ENCODE measurements around the gene PARD3B. TPM values are rescaled to one million over a fixed set of nuclear protein-coding genes. Genes with fewer than 3 reads are reported as not detected.
A peak's percentile ranks its signal among the peaks of the same experiment; 100 is the strongest.

PARD3B gene
- total and polyA plus RNA-seq, 5 donors from 2014 or later, result 0.03 to 0.68 (median 0.08) TPM; not detected in 1

DNA sequence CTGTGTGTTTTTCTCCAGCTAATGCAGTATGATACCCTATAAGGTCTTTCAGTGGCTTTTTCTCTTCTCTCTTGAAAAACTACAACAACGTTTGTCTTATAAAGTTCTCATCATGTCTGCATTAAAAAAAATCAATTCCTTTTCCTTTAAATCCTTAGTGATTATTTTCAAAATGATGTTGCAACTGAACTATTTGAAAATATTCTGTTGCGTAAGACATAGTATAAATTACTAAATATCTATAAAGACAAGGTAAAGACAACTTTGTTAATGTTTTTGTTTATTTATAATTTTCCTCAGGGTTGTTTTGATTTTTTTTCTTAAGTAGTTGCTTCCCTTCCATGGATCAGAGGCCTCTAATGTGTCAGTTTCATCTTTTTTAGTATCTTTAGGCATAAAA lies 21.2 kb downstream of the PARD3B start:
- peaks cover 5% of the 10 kb centered on the region for H3K27me3 Mint-ChIP-seq
- Histone ChIP-seq H3K9me3 (ENCODE audit: control insufficient read depth in 2 of 2, low read length in 2 of 2) (no peaks in the 10 kb centered on the region), H3K27me3 (ENCODE audit: control insufficient read depth, insufficient read depth, low read length) (no peaks in the 10 kb centered on the region), H3K27ac (ENCODE audit: insufficient read depth, low read length, poor library complexity, severe bottlenecking) (no peak overlapping the region), H3K4me1 (ENCODE audit: control insufficient read depth, insufficient read depth, low read length, poor library complexity, severe bottlenecking) (no peaks in the 10 kb centered on the region), H3K4me3 (ENCODE audit: low read depth, low read length) (no peak overlapping the region), H3K36me3 (ENCODE audit: control insufficient read depth, insufficient read depth, low read length) (no peaks in the 10 kb centered on the region)
- no peaks in the 10 kb centered on the region for H3K36me3 Mint-ChIP-seq
- DNase-seq (no peak), ATAC-seq (ENCODE audit: low read depth in 2 of 2) (no peak)
- H3K4me3 Mint-ChIP-seq, result no peak overlapping the region
- no peak overlapping the region for H3K27ac Mint-ChIP-seq
- no peaks in the 10 kb centered on the region for H3K4me1 Mint-ChIP-seq
- no peaks in the 10 kb centered on the region for H3K9me3 Mint-ChIP-seq

DNA sequence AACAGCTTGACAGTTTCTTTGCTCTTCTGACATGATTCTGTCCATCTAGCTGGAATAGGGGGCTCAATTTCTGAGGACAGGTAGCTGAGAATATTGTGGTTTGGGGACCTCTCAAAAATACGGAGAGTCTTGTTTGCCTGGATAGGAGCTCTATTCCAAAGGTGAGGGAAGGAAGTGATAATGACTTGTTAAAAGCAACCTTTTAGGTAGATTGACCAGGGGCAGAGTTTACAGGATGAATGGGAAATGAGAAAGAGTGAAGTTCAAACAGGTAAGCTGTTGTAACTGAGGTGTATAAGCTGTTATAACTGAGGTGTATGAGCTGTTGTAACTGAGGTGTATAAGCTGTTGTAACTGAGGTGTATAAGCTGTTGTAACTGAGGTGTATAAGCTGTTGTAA lies 25.1 kb downstream of the PARD3B start:
- Mint-ChIP-seq H3K9me3 (peaks cover 0 to 2% (median 0%) of the 10 kb centered on the region in 7 donors), H3K27ac (no peak overlapping the region), H3K4me1 (no peaks in the 10 kb centered on the region), H3K36me3 (no peaks in the 10 kb centered on the region), H3K27me3 (peaks cover 9% of the 10 kb centered on the region), H3K4me3 (no peak overlapping the region)
- H3K27me3 ChIP-seq (ENCODE audit: control insufficient read depth, insufficient read depth, low read length), result no peaks in the 10 kb centered on the region
- no peak overlapping the region for H3K27ac ChIP-seq (ENCODE audit: insufficient read depth, low read length, poor library complexity, severe bottlenecking)
- ATAC-seq (ENCODE audit: low read depth in 2 of 2) (no peak), DNase-seq (no peak)
- no peaks in the 10 kb centered on the region for H3K9me3 ChIP-seq (ENCODE audit: control insufficient read depth in 2 of 2, low read length in 2 of 2)
- no peaks in the 10 kb centered on the region for H3K36me3 ChIP-seq (ENCODE audit: control insufficient read depth, insufficient read depth, low read length)
- no peaks in the 10 kb centered on the region for H3K4me1 ChIP-seq (ENCODE audit: control insufficient read depth, insufficient read depth, low read length, poor library complexity, severe bottlenecking)
- H3K4me3 ChIP-seq (ENCODE audit: low read depth, low read length), result no peak overlapping the region

DNA sequence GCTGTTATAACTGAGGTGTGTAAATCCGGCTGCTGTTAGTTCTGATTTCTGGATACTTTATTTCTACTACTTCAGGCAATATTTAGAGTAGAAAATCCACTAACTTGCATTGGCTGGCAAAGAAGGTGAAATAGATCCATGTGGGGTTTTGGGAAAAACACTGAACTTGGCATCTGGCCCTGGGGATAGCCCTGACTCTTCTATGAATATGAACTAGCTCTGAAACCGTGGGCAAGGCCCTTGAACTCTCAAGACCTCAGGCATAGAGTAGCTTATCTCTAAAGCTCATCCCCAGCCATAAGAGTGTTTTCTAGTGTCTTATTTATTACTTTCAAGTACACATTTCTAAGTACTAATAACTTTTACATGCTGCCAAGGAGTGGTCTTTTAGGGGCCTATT lies 25.8 kb downstream of the PARD3B start:
- Histone ChIP-seq H3K9me3 (ENCODE audit: control insufficient read depth in 2 of 2, low read length in 2 of 2) (no peaks in the 10 kb centered on the region), H3K4me3 (ENCODE audit: low read depth, low read length) (no peak overlapping the region), H3K27ac (ENCODE audit: insufficient read depth, low read length, poor library complexity, severe bottlenecking) (no peak overlapping the region), H3K27me3 (ENCODE audit: control insufficient read depth, insufficient read depth, low read length) (no peaks in the 10 kb centered on the region), H3K4me1 (ENCODE audit: control insufficient read depth, insufficient read depth, low read length, poor library complexity, severe bottlenecking) (no peaks in the 10 kb centered on the region), H3K36me3 (ENCODE audit: control insufficient read depth, insufficient read depth, low read length) (no peaks in the 10 kb centered on the region)
- peaks cover 0 to 2% (median 0%) of the 10 kb centered on the region in 7 donors for H3K9me3 Mint-ChIP-seq
- no peak for DNase-seq
- H3K27ac Mint-ChIP-seq, result no peak overlapping the region
- no peaks in the 10 kb centered on the region for H3K36me3 Mint-ChIP-seq
- no peak for ATAC-seq (ENCODE audit: low read depth in 2 of 2)
- H3K4me1 Mint-ChIP-seq, result no peaks in the 10 kb centered on the region
- peaks cover 6% of the 10 kb centered on the region for H3K27me3 Mint-ChIP-seq
- no peak overlapping the region for H3K4me3 Mint-ChIP-seq

DNA sequence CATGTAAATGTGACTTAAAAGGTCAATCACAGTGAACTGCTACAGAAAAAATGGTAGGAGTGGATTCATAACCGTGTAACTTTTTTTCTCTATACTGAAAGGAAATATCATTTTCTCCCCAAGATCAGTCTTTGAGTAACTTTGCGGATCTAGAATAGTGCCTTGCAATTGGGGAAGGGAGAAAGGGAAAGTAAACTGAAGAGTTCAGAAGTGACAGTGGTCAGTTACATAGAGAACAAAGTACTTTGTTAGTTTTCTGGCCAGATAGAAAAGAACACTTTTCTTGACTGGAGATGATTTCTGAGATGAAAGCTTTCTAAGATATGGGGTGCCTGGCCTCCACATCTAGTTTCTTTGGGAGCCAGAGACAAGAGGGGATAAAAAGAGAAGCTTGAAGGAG lies 26.6 kb downstream of the PARD3B start:
- Mint-ChIP-seq H3K27ac (no peak overlapping the region), H3K4me1 (no peaks in the 10 kb centered on the region), H3K27me3 (peaks cover 8% of the 10 kb centered on the region), H3K36me3 (no peaks in the 10 kb centered on the region), H3K9me3 (peaks cover 0 to 2% (median 0%) of the 10 kb centered on the region in 7 donors), H3K4me3 (no peak overlapping the region)
- Histone ChIP-seq H3K4me1 (ENCODE audit: control insufficient read depth, insufficient read depth, low read length, poor library complexity, severe bottlenecking) (no peaks in the 10 kb centered on the region), H3K36me3 (ENCODE audit: control insufficient read depth, insufficient read depth, low read length) (no peaks in the 10 kb centered on the region), H3K27me3 (ENCODE audit: control insufficient read depth, insufficient read depth, low read length) (no peaks in the 10 kb centered on the region), H3K4me3 (ENCODE audit: low read depth, low read length) (no peak overlapping the region), H3K9me3 (ENCODE audit: control insufficient read depth in 2 of 2, low read length in 2 of 2) (no peaks in the 10 kb centered on the region), H3K27ac (ENCODE audit: insufficient read depth, low read length, poor library complexity, severe bottlenecking) (no peak overlapping the region)
- no peak for DNase-seq
- ATAC-seq (ENCODE audit: low read depth in 2 of 2), result no peak

DNA sequence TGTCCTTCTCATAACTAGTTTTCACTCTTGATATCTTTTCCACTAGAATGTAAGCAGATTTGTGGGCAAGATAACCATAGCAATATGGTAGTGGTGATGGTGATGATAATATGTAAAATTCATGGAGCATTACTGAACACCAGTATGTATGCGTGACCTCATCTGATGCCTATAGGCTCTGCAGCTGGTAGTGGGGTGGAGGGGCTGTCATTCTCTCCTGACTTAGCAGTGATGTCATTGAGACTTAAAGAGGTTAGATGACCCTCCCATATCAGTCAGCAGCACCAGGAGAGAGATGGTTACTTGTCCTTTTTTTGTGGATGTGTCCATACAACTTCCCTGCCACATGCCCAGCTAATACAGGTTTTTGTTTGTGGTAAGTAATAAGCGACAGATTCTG lies 27.9 kb downstream of the PARD3B start:
- H3K36me3 Mint-ChIP-seq, result no peaks in the 10 kb centered on the region

DNA sequence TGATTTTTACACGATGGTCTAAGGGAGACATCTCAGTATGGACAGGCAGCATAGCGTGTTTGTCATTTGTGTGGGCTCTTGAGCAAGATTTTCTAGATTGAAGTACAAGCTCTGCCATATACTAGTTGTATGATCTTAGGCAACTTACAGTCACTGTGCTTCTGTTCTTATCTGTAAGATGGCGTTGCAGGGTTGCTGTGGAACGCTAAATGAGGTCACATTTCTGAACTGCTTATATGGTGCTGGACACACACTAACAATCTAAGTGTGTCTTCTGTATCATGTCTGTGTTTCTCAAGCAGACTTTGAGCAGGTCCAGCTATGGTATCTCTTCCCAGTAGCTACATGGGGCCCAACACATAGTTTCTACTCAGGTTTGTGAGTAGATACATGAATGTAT lies 29.2 kb downstream of the PARD3B start:
- Mint-ChIP-seq H3K27me3 (peaks cover 8% of the 10 kb centered on the region), H3K36me3 (no peaks in the 10 kb centered on the region), H3K27ac (peak overlapping the region in 1 of 3 donors; percentile 32), H3K4me3 (no peak overlapping the region), H3K4me1 (no peaks in the 10 kb centered on the region), H3K9me3 (peaks cover 0 to 3% (median 0%) of the 10 kb centered on the region in 7 donors)
- Histone ChIP-seq H3K27ac (ENCODE audit: insufficient read depth, low read length, poor library complexity, severe bottlenecking) (no peak overlapping the region), H3K9me3 (ENCODE audit: control insufficient read depth in 2 of 2, low read length in 2 of 2) (no peaks in the 10 kb centered on the region), H3K4me1 (ENCODE audit: control insufficient read depth, insufficient read depth, low read length, poor library complexity, severe bottlenecking) (no peaks in the 10 kb centered on the region), H3K4me3 (ENCODE audit: low read depth, low read length) (no peak overlapping the region), H3K36me3 (ENCODE audit: control insufficient read depth, insufficient read depth, low read length) (no peaks in the 10 kb centered on the region), H3K27me3 (ENCODE audit: control insufficient read depth, insufficient read depth, low read length) (no peaks in the 10 kb centered on the region)
- DNase-seq (no peak), ATAC-seq (ENCODE audit: low read depth in 2 of 2) (no peak)

More for the DNA sequence above, 27.9 kb downstream of the PARD3B start:
- Histone ChIP-seq H3K27ac (ENCODE audit: insufficient read depth, low read length, poor library complexity, severe bottlenecking) (no peak overlapping the region), H3K4me1 (ENCODE audit: control insufficient read depth, insufficient read depth, low read length, poor library complexity, severe bottlenecking) (no peaks in the 10 kb centered on the region), H3K27me3 (ENCODE audit: control insufficient read depth, insufficient read depth, low read length) (no peaks in the 10 kb centered on the region), H3K9me3 (ENCODE audit: control insufficient read depth in 2 of 2, low read length in 2 of 2) (no peaks in the 10 kb centered on the region), H3K36me3 (ENCODE audit: control insufficient read depth, insufficient read depth, low read length) (no peaks in the 10 kb centered on the region), H3K4me3 (ENCODE audit: low read depth, low read length) (no peak overlapping the region)
- Mint-ChIP-seq H3K27me3 (peaks cover 8% of the 10 kb centered on the region), H3K27ac (no peak overlapping the region), H3K4me3 (no peak overlapping the region), H3K4me1 (no peaks in the 10 kb centered on the region), H3K9me3 (peaks cover 0 to 2% (median 0%) of the 10 kb centered on the region in 7 donors)
- DNase-seq (no peak), ATAC-seq (ENCODE audit: low read depth in 2 of 2) (no peak)

DNA sequence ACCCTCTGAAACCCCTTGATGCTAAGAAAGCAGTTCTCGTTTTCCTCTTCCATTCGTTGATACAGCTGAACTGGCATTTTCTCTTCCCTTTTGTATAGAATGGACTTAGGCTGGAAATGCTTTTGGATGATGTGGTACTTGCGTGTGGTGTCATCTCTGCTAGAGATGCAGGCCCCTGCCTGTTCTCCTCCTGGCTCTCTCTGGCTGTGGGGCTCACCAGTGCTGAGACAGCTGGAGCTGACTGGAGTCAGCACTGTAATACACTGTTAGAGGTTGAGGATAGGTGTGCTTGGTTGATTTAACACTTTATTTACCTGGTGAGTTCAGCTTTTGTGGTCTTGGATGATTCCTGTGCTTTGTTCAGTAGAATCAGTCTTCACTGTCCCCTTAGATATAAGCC lies 30.2 kb downstream of the PARD3B start:
- Histone ChIP-seq H3K4me1 (ENCODE audit: control insufficient read depth, insufficient read depth, low read length, poor library complexity, severe bottlenecking) (no peaks in the 10 kb centered on the region), H3K36me3 (ENCODE audit: control insufficient read depth, insufficient read depth, low read length) (no peaks in the 10 kb centered on the region), H3K9me3 (ENCODE audit: control insufficient read depth in 2 of 2, low read length in 2 of 2) (no peaks in the 10 kb centered on the region), H3K4me3 (ENCODE audit: low read depth, low read length) (no peak overlapping the region), H3K27ac (ENCODE audit: insufficient read depth, low read length, poor library complexity, severe bottlenecking) (no peak overlapping the region), H3K27me3 (ENCODE audit: control insufficient read depth, insufficient read depth, low read length) (no peaks in the 10 kb centered on the region)
- no peak for ATAC-seq (ENCODE audit: low read depth in 2 of 2)
- Mint-ChIP-seq H3K27ac (no peak overlapping the region), H3K27me3 (peaks cover 8% of the 10 kb centered on the region), H3K9me3 (peaks cover 0 to 3% (median 0%) of the 10 kb centered on the region in 7 donors), H3K36me3 (no peaks in the 10 kb centered on the region), H3K4me1 (no peaks in the 10 kb centered on the region), H3K4me3 (no peak overlapping the region)
- no peak for DNase-seq

DNA sequence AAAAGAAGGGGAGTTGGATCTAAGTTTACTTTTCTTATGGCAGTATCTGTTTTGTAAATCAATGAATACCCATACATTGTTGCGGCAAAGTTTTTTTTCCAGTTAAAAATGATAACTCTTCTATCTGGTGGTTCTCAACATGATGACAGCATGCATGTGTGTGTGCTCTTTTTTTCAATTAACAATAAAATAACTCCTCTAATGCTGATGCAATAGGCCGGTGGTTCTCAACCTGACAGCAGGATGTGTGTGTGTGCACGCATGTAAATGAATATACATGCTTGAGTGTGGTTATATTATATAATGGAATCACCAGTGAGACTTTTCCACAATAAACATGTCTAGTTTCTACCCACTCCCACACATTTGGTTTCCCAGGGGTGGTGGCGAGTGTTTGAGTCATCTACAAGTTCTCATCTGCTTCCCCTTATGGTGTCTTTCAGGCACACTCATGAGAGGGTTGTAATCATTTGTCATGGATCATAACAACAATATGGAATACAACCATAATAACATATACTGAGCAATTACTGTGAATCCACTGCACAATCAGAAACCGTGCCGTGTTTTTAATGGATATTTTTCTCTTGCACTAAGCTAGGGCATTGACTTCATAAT lies 31.2 kb downstream of the PARD3B start:
- Mint-ChIP-seq H3K4me1 (no peaks in the 10 kb centered on the region), H3K27ac (no peak overlapping the region), H3K4me3 (no peak overlapping the region), H3K27me3 (peaks cover 8% of the 10 kb centered on the region), H3K36me3 (no peaks in the 10 kb centered on the region), H3K9me3 (peaks cover 0 to 3% (median 0%) of the 10 kb centered on the region in 7 donors)
- H3K9me3 ChIP-seq (ENCODE audit: control insufficient read depth in 2 of 2, low read length in 2 of 2), result no peaks in the 10 kb centered on the region
- H3K4me1 ChIP-seq (ENCODE audit: control insufficient read depth, insufficient read depth, low read length, poor library complexity, severe bottlenecking), result no peaks in the 10 kb centered on the region
- H3K4me3 ChIP-seq (ENCODE audit: low read depth, low read length), result no peak overlapping the region
- H3K36me3 ChIP-seq (ENCODE audit: control insufficient read depth, insufficient read depth, low read length), result no peaks in the 10 kb centered on the region
- ATAC-seq (ENCODE audit: low read depth in 2 of 2) (no peak), DNase-seq (no peak)
- H3K27me3 ChIP-seq (ENCODE audit: control insufficient read depth, insufficient read depth, low read length), result no peaks in the 10 kb centered on the region
- H3K27ac ChIP-seq (ENCODE audit: insufficient read depth, low read length, poor library complexity, severe bottlenecking), result no peak overlapping the region

All from CD4-positive, CD25-positive, alpha-beta regulatory T cell (primary cell).